A549 (cell line): ENCODE data around the gene INPP5F. TPM values are rescaled to one million over a fixed set of nuclear protein-coding genes. Genes with fewer than 3 reads are reported as not detected.
A peak's percentile ranks its signal among the peaks of the same experiment; 100 is the strongest.

Experiments
- ATAC-seq, 2 experiments: fragments of 200-7000 bp in 1 of 2; fragments of >200 bp in 1 of 2; cut with Nextera tagmentation in 1 of 2; cut with Tn5 transposase in 1 of 2; 3 replicates each; pipeline versions ENCODE4 v1.8.0 to v1.9.1; 2018 to 2020; ENCODE audit warnings: mild to moderate bottlenecking in 1 of 2, moderate library complexity in 1 of 2
- CTCF ChIA-PET: fragments of 300-600 bp; sonication (Branson Sonifier 250); formaldehyde crosslinking; extraction: SDS; loops from one replicate; lab custom pipeline; 2021; ENCODE audit warnings: antibody characterized with exemption, inconsistent platforms; lab: Yijun Ruan, JAX
- POLR2A ChIA-PET: fragments of 350-600 bp; formaldehyde crosslinking; extraction: SDS; loops from one replicate; lab custom pipeline; 2021; ENCODE audit warnings: antibody characterized with exemption, inconsistent platforms; lab: Yijun Ruan, JAX
- DNase-seq, 2 experiments: peaks; one replicate each; pipeline versions ENCODE4 v3.0.0 to v3.0.0-alpha.2; 2011 to 2016; ENCODE audit warnings: low read depth in 1 of 2, low spot score in 1 of 2
- FAIRE-seq: peaks from 2 replicates; lab custom pipeline; 2011; peaks lifted over from hg19 to GRCh38; lab: Jason Lieb, UNC
- H3K27ac ChIP-seq, 2 experiments: fragments of >200 bp; sonication (Bioruptor Twin); formaldehyde crosslinking; 3 replicates each; pipeline ENCODE4 v1.5.1; 2016 to 2017
- H3K4me1 ChIP-seq: fragments of >200 bp; sonication (Bioruptor Twin); formaldehyde crosslinking; 3 replicates; pipeline ENCODE4 v1.6.1; 2016
- H3K4me2 ChIP-seq: fragments of >200 bp; sonication (Bioruptor Twin); formaldehyde crosslinking; 3 replicates; pipeline ENCODE4 v1.6.1; 2016
- H3K4me3 ChIP-seq: fragments of >200 bp; sonication (Bioruptor Twin); formaldehyde crosslinking; 3 replicates; pipeline ENCODE4 v1.5.1; 2016
- H3K9me3 ChIP-seq: fragments of >200 bp; sonication (Bioruptor Twin); formaldehyde crosslinking; 3 replicates; pipeline ENCODE4 v1.6.1; 2016
- ATOH8 ChIP-seq: fragments of 250-450 bp; sonication (Bioruptor Pico); IDR thresholded peaks from 2 replicates; pipeline ENCODE4 v1.5.0; 2020; ENCODE audit warnings: low read depth, mild to moderate bottlenecking, moderate library complexity
- CBX2 ChIP-seq: fragments of 200-600 bp; sonication (generic); IDR thresholded peaks from 2 replicates; pipeline ENCODE4 v1.6.1; 2016; ENCODE audit warnings: low read depth, mild to moderate bottlenecking, borderline replicate concordance
- CHD2 ChIP-seq: fragments of 150-350 bp; IDR thresholded peaks from 2 replicates; pipeline ENCODE4 v1.6.1; 2014; ENCODE audit warnings: low read length; ENCODE audit not compliant: partially characterized antibody
- EHF ChIP-seq: fragments of 250-450 bp; sonication (Bioruptor Pico); IDR thresholded peaks from 2 replicates; pipeline ENCODE4 v1.5.0; 2020; ENCODE audit warnings: mild to moderate bottlenecking
- HDAC2 ChIP-seq: fragments of 200-600 bp; sonication (generic); IDR thresholded peaks from 2 replicates; pipeline ENCODE4 v1.6.1; 2016
- HOXB13 ChIP-seq: fragments of 250-450 bp; sonication (Bioruptor Pico); IDR thresholded peaks from 2 replicates; pipeline ENCODE4 v1.5.0; 2020; ENCODE audit warnings: low read depth, mild to moderate bottlenecking, moderate library complexity
- KDM1A ChIP-seq: fragments of 200-600 bp; sonication (generic); IDR thresholded peaks from 2 replicates; pipeline ENCODE4 v1.6.1; 2016; ENCODE audit warnings: low read depth, mild to moderate bottlenecking
- MAFK ChIP-seq: fragments of 450-650 bp; IDR thresholded peaks from 2 replicates; pipeline ENCODE4 v1.6.1; 2014; ENCODE audit not compliant: partially characterized antibody
- MYC ChIP-seq: IDR thresholded peaks from 2 replicates; pipeline ENCODE4 v1.6.1; 2012; ENCODE audit warnings: mild to moderate bottlenecking, inconsistent platforms, low read length, improper control_type of control experiment, borderline replicate concordance
- NFE2L2 ChIP-seq: fragments of 150-350 bp; conservative IDR thresholded peaks from 2 replicates; pipeline ENCODE4 v1.6.1; 2014; ENCODE audit warnings: low read length
- NPAS2 ChIP-seq: fragments of 250-450 bp; sonication (Bioruptor Pico); IDR thresholded peaks from 2 replicates; pipeline ENCODE4 v1.8.0; 2022; ENCODE audit warnings: mild to moderate bottlenecking, moderate library complexity, borderline replicate concordance
- PHF8 ChIP-seq: fragments of 200-600 bp; sonication (generic); IDR thresholded peaks from 2 replicates; pipeline ENCODE4 v1.6.1; 2016; ENCODE audit warnings: low read depth, mild to moderate bottlenecking, antibody characterized with exemption, moderate library complexity, borderline replicate concordance
- POLR2A ChIP-seq: IDR thresholded peaks from 2 replicates; pipeline ENCODE4 v1.6.1; 2012; ENCODE audit warnings: mild to moderate bottlenecking, low read length
- POLR2AphosphoS2 ChIP-seq: conservative IDR thresholded peaks from 2 replicates; pipeline ENCODE4 v1.6.1; 2012; ENCODE audit warnings: low read length, improper control_type of control experiment, inconsistent platforms
- RAD21 ChIP-seq, 2 experiments: fragments of >200 bp in 1 of 2; sonication (Bioruptor Twin) in 1 of 2; formaldehyde crosslinking in 1 of 2; IDR thresholded peaks in 1 of 2; conservative IDR thresholded peaks in 1 of 2; 2 replicates in 1 of 2; 3 replicates in 1 of 2; pipeline ENCODE4 v1.6.1; 2012 to 2018; ENCODE audit warnings: inconsistent platforms in 1 of 2
- RCOR1 ChIP-seq: fragments of 150-350 bp; IDR thresholded peaks from 2 replicates; pipeline ENCODE4 v1.6.1; 2014; ENCODE audit warnings: antibody characterized with exemption, low read length, low read depth
- RFX5 ChIP-seq: fragments of 450-650 bp; IDR thresholded peaks from 2 replicates; pipeline ENCODE4 v1.7.1; 2014; ENCODE audit warnings: antibody characterized with exemption, mild to moderate bottlenecking, moderate library complexity
- RNF2 ChIP-seq: fragments of 200-600 bp; sonication (generic); IDR thresholded peaks from 2 replicates; pipeline ENCODE4 v1.6.1; 2016; ENCODE audit warnings: low read depth, mild to moderate bottlenecking, antibody characterized with exemption, moderate library complexity, borderline replicate concordance
- SMC3 ChIP-seq: fragments of >200 bp; sonication (Bioruptor Twin); formaldehyde crosslinking; IDR thresholded peaks from 3 replicates; pipeline ENCODE4 v1.6.1; 2018; ENCODE audit warnings: inconsistent platforms
- SREBF2 ChIP-seq: fragments of 450-650 bp; IDR thresholded peaks from 2 replicates; pipeline ENCODE4 v1.6.1; 2014; ENCODE audit warnings: mild to moderate bottlenecking, moderate library complexity
- TFCP2L1 ChIP-seq: fragments of 250-450 bp; sonication (Bioruptor Pico); IDR thresholded peaks from 2 replicates; pipeline ENCODE4 v1.5.0; 2021; ENCODE audit warnings: mild to moderate bottlenecking
- ZNF302 ChIP-seq: fragments of 250-450 bp; sonication (Bioruptor Pico); IDR thresholded peaks from 2 replicates; pipeline ENCODE4 v1.9.0; 2021; ENCODE audit warnings: inconsistent platforms, mild to moderate bottlenecking, moderate library complexity
- ZSCAN20 ChIP-seq: fragments of 250-450 bp; sonication (Bioruptor Pico); IDR thresholded peaks from 2 replicates; pipeline ENCODE4 v1.8.0; 2022; ENCODE audit warnings: mild to moderate bottlenecking, moderate library complexity
- WGBS: methylation state at CpG from one replicate; pipeline ENCODE4 v1.1.6; 2017; ENCODE audit errors: missing lambda C conversion rate; 5-methylcytosine and 5-hydroxymethylcytosine counted together
- polyA plus RNA-seq, 4 experiments: library from polyadenylated mRNA; depleted of rRNA in 3 of 4; stranded (reverse); fragments of >200 nt; fragmentation: RNase III in 1 of 4; extraction: RNeasy Plus Mini Kit Qiagen cat#74134 plus additional on column Dnase treatment in 1 of 4; gene quantifications; 2 replicates in 3 of 4; 3 replicates in 1 of 4; pipeline ENCODE4 v1.2.3, GENCODE V29; 2011 to 2017
- TF ChIP-seq, protein P1 (sequence below): fragments of >200 bp; sonication (Bioruptor Twin); formaldehyde crosslinking; IDR thresholded peaks from 3 replicates; pipeline ENCODE4 v1.6.1; 2016
- TF ChIP-seq, protein P2 (sequence below): fragments of >200 bp; sonication (Bioruptor Twin); formaldehyde crosslinking; IDR thresholded peaks from 3 replicates; pipeline ENCODE4 v1.5.1; 2016
- TF ChIP-seq, protein P3 (sequence below): fragments of 150-350 bp; IDR thresholded peaks from 2 replicates; pipeline ENCODE4 v1.6.1; 2014; ENCODE audit warnings: low read depth, mild to moderate bottlenecking, low read length

INPP5F gene
- polyA plus RNA-seq, 2 of the 4 experiments (the other 2 are of a cell fraction), result 5.6 to 7.7 TPM

GRCh38 chr10:119818889-119819270 lies 93.0 kb downstream of the INPP5F start:
- no peak overlapping the region for H3K4me3 ChIP-seq
- no peak for TF ChIP-seq RCOR1
- no peak for TF ChIP-seq CBX2
- no peak for TF ChIP-seq SREBF2
- no peak for TF ChIP-seq EHF
- no peak for TF ChIP-seq MAFK
- TF ChIP-seq CHD2, result no peak
- TF ChIP-seq RFX5, result no peak
- TF ChIP-seq POLR2A, result no peak
- TF ChIP-seq, protein P1, sequence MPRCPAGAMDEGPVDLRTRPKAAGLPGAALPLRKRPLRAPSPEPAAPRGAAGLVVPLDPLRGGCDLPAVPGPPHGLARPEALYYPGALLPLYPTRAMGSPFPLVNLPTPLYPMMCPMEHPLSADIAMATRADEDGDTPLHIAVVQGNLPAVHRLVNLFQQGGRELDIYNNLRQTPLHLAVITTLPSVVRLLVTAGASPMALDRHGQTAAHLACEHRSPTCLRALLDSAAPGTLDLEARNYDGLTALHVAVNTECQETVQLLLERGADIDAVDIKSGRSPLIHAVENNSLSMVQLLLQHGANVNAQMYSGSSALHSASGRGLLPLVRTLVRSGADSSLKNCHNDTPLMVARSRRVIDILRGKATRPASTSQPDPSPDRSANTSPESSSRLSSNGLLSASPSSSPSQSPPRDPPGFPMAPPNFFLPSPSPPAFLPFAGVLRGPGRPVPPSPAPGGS, result no peak
- no peak for TF ChIP-seq NPAS2 (CRISPR knock-in tag)
- DNase-seq, result no peak
- H3K4me2 ChIP-seq, result no peak overlapping the region
- no peaks in the 10 kb centered on the region for H3K9me3 ChIP-seq
- no peaks in the 10 kb centered on the region for H3K4me1 ChIP-seq
- no peak for ATAC-seq
- POLR2A ChIA-PET, result no interaction called here
- no peak for FAIRE-seq
- WGBS, result 80% methylated on average over 10 of the region's 10 CpGs
- CTCF ChIA-PET, result no interaction called here
- H3K27ac ChIP-seq, result no peak overlapping the region

- TF ChIP-seq RAD21 (conservative IDR thresholded peaks at IDR 0.05 in 1 of 2, IDR thresholded peaks at IDR 0.05 in 1 of 2) (no peak), NPAS2 (CRISPR knock-in tag) (no peak), HDAC2 (no peak), RCOR1 (no peak), RNF2 (no peak), POLR2AphosphoS2 (no peak), ATOH8 (CRISPR knock-in tag) (no peak), PHF8 (no peak), NFE2L2 (no peak), MYC (no peak), ZSCAN20 (no peak), EHF (no peak), POLR2A (no peak), KDM1A (no peak), HOXB13 (CRISPR knock-in tag) (no peak), ZNF302 (CRISPR knock-in tag) (no peak), TFCP2L1 (no peak), SMC3 (no peak)
- TF ChIP-seq, protein P2, sequence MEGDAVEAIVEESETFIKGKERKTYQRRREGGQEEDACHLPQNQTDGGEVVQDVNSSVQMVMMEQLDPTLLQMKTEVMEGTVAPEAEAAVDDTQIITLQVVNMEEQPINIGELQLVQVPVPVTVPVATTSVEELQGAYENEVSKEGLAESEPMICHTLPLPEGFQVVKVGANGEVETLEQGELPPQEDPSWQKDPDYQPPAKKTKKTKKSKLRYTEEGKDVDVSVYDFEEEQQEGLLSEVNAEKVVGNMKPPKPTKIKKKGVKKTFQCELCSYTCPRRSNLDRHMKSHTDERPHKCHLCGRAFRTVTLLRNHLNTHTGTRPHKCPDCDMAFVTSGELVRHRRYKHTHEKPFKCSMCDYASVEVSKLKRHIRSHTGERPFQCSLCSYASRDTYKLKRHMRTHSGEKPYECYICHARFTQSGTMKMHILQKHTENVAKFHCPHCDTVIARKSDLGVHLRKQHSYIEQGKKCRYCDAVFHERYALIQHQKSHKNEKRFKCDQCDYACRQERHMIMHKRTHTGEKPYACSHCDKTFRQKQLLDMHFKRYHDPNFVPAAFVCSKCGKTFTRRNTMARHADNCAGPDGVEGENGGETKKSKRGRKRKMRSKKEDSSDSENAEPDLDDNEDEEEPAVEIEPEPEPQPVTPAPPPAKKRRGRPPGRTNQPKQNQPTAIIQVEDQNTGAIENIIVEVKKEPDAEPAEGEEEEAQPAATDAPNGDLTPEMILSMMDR, result no peak
- TF ChIP-seq, protein P3, sequence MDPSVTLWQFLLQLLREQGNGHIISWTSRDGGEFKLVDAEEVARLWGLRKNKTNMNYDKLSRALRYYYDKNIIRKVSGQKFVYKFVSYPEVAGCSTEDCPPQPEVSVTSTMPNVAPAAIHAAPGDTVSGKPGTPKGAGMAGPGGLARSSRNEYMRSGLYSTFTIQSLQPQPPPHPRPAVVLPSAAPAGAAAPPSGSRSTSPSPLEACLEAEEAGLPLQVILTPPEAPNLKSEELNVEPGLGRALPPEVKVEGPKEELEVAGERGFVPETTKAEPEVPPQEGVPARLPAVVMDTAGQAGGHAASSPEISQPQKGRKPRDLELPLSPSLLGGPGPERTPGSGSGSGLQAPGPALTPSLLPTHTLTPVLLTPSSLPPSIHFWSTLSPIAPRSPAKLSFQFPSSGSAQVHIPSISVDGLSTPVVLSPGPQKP, result no peak
- no peak for DNase-seq
- peak; percentile 23 for FAIRE-seq
- ChIA-PET CTCF (no interaction called here), POLR2A (no interaction called here)
- 67% methylated on average over 4 of the region's 4 CpGs for WGBS
- no peak for ATAC-seq
- Histone ChIP-seq H3K9me3 (no peaks in the 10 kb centered on the region), H3K27ac (no peak overlapping the region), H3K4me2 (no peak overlapping the region), H3K4me1 (no peaks in the 10 kb centered on the region), H3K4me3 (no peak overlapping the region)
Measured at GRCh38 chr10:119821182-119821581, 95.3 kb downstream of the INPP5F start.
